ENCODE measurements around the gene TMEM14C.

DNA sequence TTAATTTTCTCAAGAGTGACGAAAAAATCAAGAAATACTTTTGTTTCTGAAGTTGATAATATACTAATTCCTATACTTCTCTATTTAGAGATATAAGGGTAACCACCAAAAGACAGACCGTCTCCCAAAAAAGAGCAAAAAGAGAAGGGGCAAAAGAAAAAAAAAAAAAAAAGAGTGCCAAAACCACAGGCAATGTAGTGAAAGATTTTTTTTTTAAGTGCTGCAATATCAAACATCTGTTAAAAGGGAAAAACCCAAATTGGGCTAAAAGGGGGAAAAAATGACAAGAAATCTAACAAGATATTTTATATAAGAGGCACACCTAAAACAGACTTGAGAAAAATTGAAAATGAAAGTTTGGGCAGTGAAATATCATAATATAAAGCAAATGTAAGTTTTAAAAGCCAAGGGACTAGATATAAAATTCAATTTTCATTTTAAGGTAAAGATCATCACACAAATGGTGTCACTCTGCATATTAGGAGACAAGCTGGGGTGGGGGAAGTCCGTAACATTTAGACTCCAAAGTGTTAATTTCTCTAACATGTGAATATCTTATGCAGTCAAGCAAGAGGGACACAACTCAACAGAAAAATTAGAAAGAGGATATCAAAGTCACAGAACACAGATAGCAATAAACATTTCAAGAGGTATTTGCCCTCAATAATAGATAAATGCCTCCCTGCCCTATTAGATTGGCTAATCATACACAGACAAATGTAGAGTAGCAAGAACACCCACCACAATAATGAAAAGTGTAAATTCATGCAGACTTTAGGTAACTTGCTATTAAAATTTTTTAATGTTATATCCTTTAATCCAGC lies 37.6 kb upstream of the TMEM14C start:
- TF ChIP-seq, protein P1, sequence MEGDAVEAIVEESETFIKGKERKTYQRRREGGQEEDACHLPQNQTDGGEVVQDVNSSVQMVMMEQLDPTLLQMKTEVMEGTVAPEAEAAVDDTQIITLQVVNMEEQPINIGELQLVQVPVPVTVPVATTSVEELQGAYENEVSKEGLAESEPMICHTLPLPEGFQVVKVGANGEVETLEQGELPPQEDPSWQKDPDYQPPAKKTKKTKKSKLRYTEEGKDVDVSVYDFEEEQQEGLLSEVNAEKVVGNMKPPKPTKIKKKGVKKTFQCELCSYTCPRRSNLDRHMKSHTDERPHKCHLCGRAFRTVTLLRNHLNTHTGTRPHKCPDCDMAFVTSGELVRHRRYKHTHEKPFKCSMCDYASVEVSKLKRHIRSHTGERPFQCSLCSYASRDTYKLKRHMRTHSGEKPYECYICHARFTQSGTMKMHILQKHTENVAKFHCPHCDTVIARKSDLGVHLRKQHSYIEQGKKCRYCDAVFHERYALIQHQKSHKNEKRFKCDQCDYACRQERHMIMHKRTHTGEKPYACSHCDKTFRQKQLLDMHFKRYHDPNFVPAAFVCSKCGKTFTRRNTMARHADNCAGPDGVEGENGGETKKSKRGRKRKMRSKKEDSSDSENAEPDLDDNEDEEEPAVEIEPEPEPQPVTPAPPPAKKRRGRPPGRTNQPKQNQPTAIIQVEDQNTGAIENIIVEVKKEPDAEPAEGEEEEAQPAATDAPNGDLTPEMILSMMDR (IDR thresholded peaks at IDR 0.05) = no peak
- no peak for TF ChIP-seq POLR2A (IDR thresholded peaks at IDR 0.05)
